AG04449 (cell line): ENCODE results near the gene IGF1R.

Experiments used
- CTCF ChIA-PET: fragments of 350-600 bp; formaldehyde crosslinking; extraction: SDS; loops from one replicate; lab custom pipeline; 2021; ENCODE audit warnings: antibody characterized with exemption; lab: Yijun Ruan, JAX
- POLR2A ChIA-PET: fragments of 400-600, 350-600 bp; formaldehyde crosslinking; extraction: SDS; loops from one replicate; lab custom pipeline; 2020; ENCODE audit warnings: antibody characterized with exemption, inconsistent platforms; lab: Yijun Ruan, JAX
- DNase-seq: peaks from one replicate; pipeline ENCODE4 v3.0.0-alpha.2; 2010; ENCODE audit warnings: low read depth, low spot score
- H3K4me3 ChIP-seq: 2 replicates; pipeline ENCODE4 v1.5.1; 2011; ENCODE audit warnings: low read depth, mild to moderate bottlenecking, control low read depth, low read length
- TF ChIP-seq, protein P1 (sequence below): IDR thresholded peaks from one replicate; pipeline ENCODE4 v1.5.1; 2011; ENCODE audit warnings: mild to moderate bottlenecking, moderate library complexity, low read length, control low read depth, inconsistent platforms; ENCODE audit not compliant: insufficient read depth; ENCODE audit errors: missing control alignments

Gene IGF1R

DNA sequence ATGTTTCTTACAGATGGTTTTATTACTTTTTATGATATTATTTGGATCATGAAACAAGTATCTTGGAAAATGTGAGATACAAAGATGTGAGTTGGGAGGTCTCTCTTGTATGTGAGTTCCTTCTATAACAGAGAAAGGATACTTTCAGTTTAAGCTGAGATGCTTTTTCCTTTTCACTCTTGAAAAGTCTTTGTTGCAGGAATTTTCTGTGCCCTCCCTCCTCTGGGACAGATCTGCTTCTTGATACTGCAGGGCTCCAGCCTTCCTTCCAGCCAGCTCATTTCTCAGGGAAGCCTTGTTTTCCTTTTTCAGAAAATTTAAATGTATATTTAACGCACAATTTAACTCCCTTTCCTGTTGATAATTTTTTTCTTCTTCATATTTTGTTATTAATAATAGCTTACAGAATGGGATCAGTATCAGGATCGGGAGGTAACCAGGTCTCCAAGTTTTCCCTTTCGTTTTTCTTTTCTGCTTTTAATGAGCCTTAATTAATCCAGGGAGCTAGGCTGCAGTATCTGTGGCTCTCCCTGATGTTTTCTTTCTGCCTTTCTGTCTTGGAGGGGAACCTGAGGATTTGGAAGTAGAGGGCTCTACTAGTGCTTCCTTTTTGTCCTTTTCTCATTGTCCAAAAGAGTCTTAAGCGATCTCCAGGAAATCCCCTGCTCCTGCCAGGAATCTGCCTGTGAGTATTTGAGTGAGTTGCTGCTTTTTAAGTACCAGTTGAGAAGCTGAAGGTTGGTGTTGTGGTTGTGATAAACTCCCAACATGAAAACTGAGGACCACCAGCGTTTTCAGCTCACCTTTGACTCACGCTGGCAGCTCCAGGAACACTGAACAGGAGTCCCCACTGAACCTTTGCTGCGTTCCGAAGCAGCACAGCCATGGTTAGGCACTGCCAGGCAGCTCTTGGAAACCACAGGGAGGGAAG is 105.7 kb downstream of the IGF1R start:
- CTCF ChIA-PET, result interaction anchor here (1.0 to 1.8 kb wide), 6 partner anchors 19 to 108 kb away, joined by 3 to 9 read pairs (median 6); no protein-coding TSS in a partner anchor
- no peak for DNase-seq
- TF ChIP-seq, protein P1, sequence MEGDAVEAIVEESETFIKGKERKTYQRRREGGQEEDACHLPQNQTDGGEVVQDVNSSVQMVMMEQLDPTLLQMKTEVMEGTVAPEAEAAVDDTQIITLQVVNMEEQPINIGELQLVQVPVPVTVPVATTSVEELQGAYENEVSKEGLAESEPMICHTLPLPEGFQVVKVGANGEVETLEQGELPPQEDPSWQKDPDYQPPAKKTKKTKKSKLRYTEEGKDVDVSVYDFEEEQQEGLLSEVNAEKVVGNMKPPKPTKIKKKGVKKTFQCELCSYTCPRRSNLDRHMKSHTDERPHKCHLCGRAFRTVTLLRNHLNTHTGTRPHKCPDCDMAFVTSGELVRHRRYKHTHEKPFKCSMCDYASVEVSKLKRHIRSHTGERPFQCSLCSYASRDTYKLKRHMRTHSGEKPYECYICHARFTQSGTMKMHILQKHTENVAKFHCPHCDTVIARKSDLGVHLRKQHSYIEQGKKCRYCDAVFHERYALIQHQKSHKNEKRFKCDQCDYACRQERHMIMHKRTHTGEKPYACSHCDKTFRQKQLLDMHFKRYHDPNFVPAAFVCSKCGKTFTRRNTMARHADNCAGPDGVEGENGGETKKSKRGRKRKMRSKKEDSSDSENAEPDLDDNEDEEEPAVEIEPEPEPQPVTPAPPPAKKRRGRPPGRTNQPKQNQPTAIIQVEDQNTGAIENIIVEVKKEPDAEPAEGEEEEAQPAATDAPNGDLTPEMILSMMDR, result no peak
- H3K4me3 ChIP-seq, result peak overlapping the region; percentile 44
- POLR2A ChIA-PET, result no interaction called here

DNA sequence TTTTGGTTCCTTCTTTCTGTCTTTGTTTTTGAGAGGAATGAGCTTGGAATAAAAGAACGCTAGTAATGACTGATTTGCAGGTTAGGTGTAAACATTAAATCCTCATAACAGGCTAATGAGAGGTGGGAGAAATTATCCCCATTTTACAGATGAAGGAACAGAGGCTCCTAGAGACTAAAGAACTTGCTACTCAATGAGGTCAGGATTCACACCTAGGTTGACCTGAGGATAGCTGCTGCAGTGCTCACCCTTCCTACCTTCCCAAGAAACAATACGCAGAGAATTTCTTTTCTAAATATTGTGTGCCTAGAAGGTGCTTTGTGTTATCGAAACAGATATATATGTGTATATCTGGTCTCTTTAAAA is 106.3 kb downstream of the IGF1R start:
- CTCF ChIA-PET, result interaction anchor here (1.0 to 1.8 kb wide), 7 partner anchors 18 to 108 kb away, joined by 3 to 9 read pairs (median 5); no protein-coding TSS in a partner anchor
- H3K4me3 ChIP-seq, result no peak overlapping the region
- DNase-seq, result no peak
- TF ChIP-seq, protein P1, result no peak
- POLR2A ChIA-PET, result no interaction called here

DNA sequence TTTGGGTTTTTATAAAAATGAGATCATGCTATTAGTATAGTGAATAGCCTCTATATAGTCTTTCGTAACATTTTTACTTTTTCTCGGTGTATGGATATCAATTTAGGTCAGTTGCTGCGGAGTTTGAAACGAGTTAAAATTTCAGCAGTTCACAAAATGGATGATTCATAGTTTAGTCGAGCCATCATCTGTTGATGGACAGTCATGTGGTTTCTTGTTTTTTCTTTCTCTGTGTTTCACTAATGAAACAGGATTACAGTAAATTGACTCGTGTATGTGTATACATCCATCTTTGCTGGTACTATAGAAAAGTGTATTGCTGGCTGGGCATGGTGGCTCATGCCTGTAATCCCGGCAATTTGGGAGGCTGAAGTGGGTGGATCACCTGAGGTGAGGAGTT is 106.8 kb downstream of the IGF1R start:
- DNase-seq, result no peak
- CTCF ChIA-PET, result interaction anchor here (1.0 to 1.6 kb wide), 3 partner anchors 23 to 35 kb away, joined by 3 to 6 read pairs (median 5); no protein-coding TSS in a partner anchor
- POLR2A ChIA-PET, result no interaction called here
- TF ChIP-seq, protein P1, result no peak
- no peak overlapping the region for H3K4me3 ChIP-seq

DNA sequence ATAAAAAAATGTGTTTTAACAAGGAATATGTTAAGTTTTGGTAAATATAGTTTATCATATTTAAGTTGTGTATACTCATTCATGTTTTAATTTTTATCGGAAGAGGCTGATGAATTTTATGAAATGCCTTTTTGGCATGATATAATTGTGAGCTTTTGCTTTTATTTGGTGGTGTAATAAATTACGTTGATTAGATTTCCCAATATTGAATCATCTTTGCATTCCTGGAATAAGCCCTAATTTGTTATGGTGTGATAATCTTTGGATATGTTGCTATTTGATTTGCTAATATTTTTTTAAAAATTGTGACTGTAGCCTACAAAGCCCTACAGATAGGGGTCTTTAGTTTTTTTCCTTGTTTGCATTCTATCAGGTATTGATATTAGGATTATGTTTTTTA is 107.4 kb downstream of the IGF1R start:
- H3K4me3 ChIP-seq, result no peak overlapping the region
- ChIA-PET CTCF (interaction anchor here (0.6 to 1.2 kb wide), 3 partner anchors 23 to 96 kb away, joined by 3 to 5 read pairs (median 3); no protein-coding TSS in a partner anchor), POLR2A (no interaction called here)
- no peak for DNase-seq
- TF ChIP-seq, protein P1, result no peak

DNA sequence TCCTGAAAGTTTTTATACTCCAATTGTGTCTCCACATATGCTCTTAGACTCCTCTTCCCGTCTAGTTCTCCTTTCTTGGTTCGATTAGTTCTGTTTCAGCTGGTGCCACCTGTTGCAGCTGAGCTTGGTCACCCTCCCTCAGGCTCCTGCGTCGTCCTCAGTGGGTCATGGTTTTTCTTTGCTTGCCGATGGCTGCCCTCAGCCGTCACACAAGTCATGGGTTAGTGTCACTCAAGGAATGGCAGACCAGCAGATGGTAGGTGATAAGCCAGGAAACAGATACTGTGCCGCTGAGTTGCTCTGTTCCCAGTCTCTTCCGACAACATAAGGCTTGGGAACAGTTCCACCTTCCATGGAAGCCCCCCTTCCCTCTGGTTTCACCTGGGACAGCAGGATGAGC is 109.9 kb downstream of the IGF1R start:
- no peak overlapping the region for H3K4me3 ChIP-seq
- TF ChIP-seq, protein P1, result no peak
- CTCF ChIA-PET, result interaction anchor here (2.8 kb wide), 1 partner anchor 21 kb away, joined by 12 read pairs; no protein-coding TSS in a partner anchor
- POLR2A ChIA-PET, result no interaction called here
- no peak for DNase-seq

DNA sequence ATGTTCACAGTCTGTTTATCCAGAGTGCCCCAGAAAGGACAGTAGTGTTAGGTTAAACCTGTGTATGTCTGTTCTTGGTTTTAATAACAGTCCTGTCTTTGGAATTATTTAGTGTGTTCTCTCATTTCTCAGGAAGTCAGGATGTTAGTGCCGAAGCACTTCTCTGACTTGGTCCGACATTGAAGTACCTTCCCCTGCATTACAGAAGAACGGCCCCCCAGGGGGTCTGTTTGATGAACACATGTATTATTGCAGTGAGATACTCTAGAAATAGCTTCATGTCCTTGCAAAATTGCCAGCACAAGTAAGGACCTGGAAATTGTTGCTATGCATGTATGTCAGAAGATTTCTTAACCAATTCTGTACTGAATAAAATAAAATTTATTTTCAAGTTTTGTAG is 110.9 kb downstream of the IGF1R start:
- no peak for DNase-seq
- ChIA-PET POLR2A (no interaction called here), CTCF (interaction anchor here (1.8 to 2.8 kb wide), 2 partner anchors 8 to 20 kb away, joined by 5 to 12 read pairs; no protein-coding TSS in a partner anchor)
- no peak overlapping the region for H3K4me3 ChIP-seq
- TF ChIP-seq, protein P1, result no peak
